ENCODE data around the gene TMEM62. TPM values are rescaled to one million over a fixed set of nuclear protein-coding genes. Genes with fewer than 3 reads are reported as not detected.

TMEM62 gene
- total and polyA plus RNA-seq, 10 of the 15 experiments (the other 5 are each of a cell fraction or from before 2014, with no cell fraction given) = 7.0 to 26.8 (median 14.9) TPM

GRCh38 chr15:43102187-43102586 lies 31.2 kb upstream of the TMEM62 start (continued):
- TF ChIP-seq ZBTB40 (IDR thresholded peaks at IDR 0.05; ENCODE audit: borderline replicate concordance) (no peak), NFYB (IDR thresholded peaks at IDR 0.05; ENCODE audit: insufficient read depth, low read depth, low read length) (no peak), ZSCAN29 (IDR thresholded peaks at IDR 0.05) (no peak), HCFC1 (IDR thresholded peaks at IDR 0.05; ENCODE audit: low read length) (no peak), ATF7 (IDR thresholded peaks at IDR 0.05; ENCODE audit: low read depth) (no peak), BCLAF1 (IDR thresholded peaks at IDR 0.05) (no peak), STAT3 (IDR thresholded peaks at IDR 0.05; ENCODE audit: low read depth, low read length) (no peak), MAX (IDR thresholded peaks at IDR 0.05; ENCODE audit: low read depth, low read length) (no peak), NBN (IDR thresholded peaks at IDR 0.05) (no peak)

Data from GM12878 (cell line).